DND-41 (cell line): ENCODE data around the gene RNF148.

Experiments used
- EZH2 ChIP-seq: IDR thresholded peaks from 3 replicates; pipeline ENCODE4 v1.6.1; 2012; ENCODE audit warnings: borderline replicate concordance, low read depth, mild to moderate bottlenecking, moderate library complexity, low read length, inconsistent platforms; ENCODE audit not compliant: severe bottlenecking
- TF ChIP-seq, protein P1 (sequence below): IDR thresholded peaks from 2 replicates; pipeline ENCODE4 v1.5.1; 2012; ENCODE audit warnings: borderline replicate concordance, low read length, moderate library complexity, mild to moderate bottlenecking; ENCODE audit not compliant: poor library complexity, severe bottlenecking; ENCODE audit errors: extremely low read depth

DNA sequence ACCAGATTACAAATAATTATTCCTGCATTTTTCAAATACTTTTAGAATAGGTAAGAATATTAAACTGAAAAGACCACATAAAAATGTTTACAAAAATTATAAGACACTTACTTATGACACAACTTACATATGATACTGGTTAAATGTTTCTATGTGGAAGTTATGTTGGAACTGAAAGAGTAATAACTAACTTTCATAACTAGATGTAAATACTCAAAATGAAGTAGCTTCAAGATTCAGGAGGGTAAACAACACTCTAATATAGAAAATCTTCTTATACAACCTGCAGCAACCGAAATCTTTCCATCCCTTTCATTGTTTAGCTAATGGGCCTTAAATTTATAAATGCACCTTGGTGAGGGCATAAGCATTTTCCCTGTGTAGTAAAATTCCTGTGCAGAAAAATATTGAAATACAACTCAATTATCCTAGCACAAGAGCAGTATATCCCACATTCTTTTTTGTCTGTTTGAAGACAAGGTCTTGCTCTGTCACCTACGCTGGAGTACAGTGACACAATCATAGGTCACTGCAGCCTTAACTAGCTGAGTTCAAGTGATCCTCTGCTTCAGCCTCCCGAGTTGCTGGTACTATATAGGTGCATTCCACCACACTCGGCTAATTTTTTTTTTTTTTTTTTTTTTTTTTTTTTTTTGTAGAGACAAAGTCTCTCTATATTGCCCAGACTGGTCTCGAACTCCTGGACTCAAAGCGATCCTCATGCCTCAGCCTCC is 14.8 kb upstream of the RNF148 start:
- TF ChIP-seq, protein P1, sequence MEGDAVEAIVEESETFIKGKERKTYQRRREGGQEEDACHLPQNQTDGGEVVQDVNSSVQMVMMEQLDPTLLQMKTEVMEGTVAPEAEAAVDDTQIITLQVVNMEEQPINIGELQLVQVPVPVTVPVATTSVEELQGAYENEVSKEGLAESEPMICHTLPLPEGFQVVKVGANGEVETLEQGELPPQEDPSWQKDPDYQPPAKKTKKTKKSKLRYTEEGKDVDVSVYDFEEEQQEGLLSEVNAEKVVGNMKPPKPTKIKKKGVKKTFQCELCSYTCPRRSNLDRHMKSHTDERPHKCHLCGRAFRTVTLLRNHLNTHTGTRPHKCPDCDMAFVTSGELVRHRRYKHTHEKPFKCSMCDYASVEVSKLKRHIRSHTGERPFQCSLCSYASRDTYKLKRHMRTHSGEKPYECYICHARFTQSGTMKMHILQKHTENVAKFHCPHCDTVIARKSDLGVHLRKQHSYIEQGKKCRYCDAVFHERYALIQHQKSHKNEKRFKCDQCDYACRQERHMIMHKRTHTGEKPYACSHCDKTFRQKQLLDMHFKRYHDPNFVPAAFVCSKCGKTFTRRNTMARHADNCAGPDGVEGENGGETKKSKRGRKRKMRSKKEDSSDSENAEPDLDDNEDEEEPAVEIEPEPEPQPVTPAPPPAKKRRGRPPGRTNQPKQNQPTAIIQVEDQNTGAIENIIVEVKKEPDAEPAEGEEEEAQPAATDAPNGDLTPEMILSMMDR = no peak
- TF ChIP-seq EZH2 = no peak
